Vagina (tissue), 2 donors: ENCODE results near the gene ALG12. TPM values are rescaled to one million over a fixed set of nuclear protein-coding genes. Genes with fewer than 3 reads are reported as not detected.
A peak's percentile ranks its signal among the peaks of the same experiment; 100 is the strongest.
"Not testable (repeated sequence)": the region's sequence is repeated elsewhere in the genome, so short reads cannot be mapped to it uniquely, and the experiment has no call there.

Experiments used
- DNase-seq, 2 donors: peaks; one replicate each; pipeline ENCODE4 v3.0.0-alpha.2; 2017; ENCODE audit errors: extremely low spot score in 2 of 2
- H3K27ac ChIP-seq: fragments of 200-600 bp; sonication (generic); one replicate; pipeline ENCODE4 v1.5.1; 2019
- H3K27me3 ChIP-seq: fragments of 200-600 bp; sonication (generic); one replicate; pipeline ENCODE4 v1.5.1; 2019
- H3K36me3 ChIP-seq, 2 donors: fragments of 200-600 bp; sonication (generic); one replicate each; pipeline ENCODE4 v1.5.1; 2017 to 2019
- H3K4me1 ChIP-seq: fragments of 200-600 bp; sonication (generic); one replicate; pipeline ENCODE4 v1.5.1; 2019
- H3K4me3 ChIP-seq, 2 donors: fragments of 200-600 bp; sonication (generic); 1 replicate in 1 of 2; 2 replicates in 1 of 2; pipeline ENCODE4 v1.5.1; 2016 to 2019
- H3K9me3 ChIP-seq: fragments of 200-600 bp; sonication (generic); one replicate; pipeline ENCODE4 v1.5.1; 2019
- CTCF ChIP-seq, 3 experiments: fragments of 450-650 bp in 2 of 3; fragments of 200-600 bp in 1 of 3; sonication (generic) in 1 of 3; IDR thresholded peaks; one replicate each; pipeline ENCODE4 v1.5.1; 2017 to 2019; ENCODE audit warnings: antibody characterized with exemption in 3 of 3, mild to moderate bottlenecking in 2 of 3, moderate library complexity in 2 of 3
- POLR2A ChIP-seq, 2 donors: fragments of 450-650 bp; IDR thresholded peaks; one replicate each; pipeline ENCODE4 v1.6.1; 2017; ENCODE audit warnings: antibody characterized with exemption in 2 of 2, mild to moderate bottlenecking in 2 of 2, moderate library complexity in 2 of 2
- POLR2AphosphoS5 ChIP-seq, 2 donors: sonication (generic); formaldehyde crosslinking; IDR thresholded peaks; one replicate each; pipeline ENCODE4 v1.9.0; 2017; ENCODE audit warnings: antibody characterized with exemption in 2 of 2, mild to moderate bottlenecking in 2 of 2, low read depth in 1 of 2; ENCODE audit not compliant: insufficient read depth in 1 of 2
- intact Hi-C: fragments of 100-400 bp; cut with DNase I; formaldehyde crosslinking; loops from one replicate; pipeline ENCODE4 v1.15.1; 2023
- microRNA-seq: library from miRNA; unstranded; fragments of <30 nt; microRNA quantifications from one replicate; pipeline ENCODE4, GENCODE V29; 2017; ENCODE audit warnings: borderline number of aligned reads, borderline replicate concordance
- small RNA-seq: library from RNA; depleted of rRNA; stranded (forward); fragments of <200 nt; gene quantifications from one replicate; pipeline ENCODE3, GENCODE V24; 2016
- total RNA-seq: library from RNA; depleted of rRNA; stranded (reverse); fragments of >200 nt; gene quantifications from one replicate; pipeline ENCODE4 v1.2.3, GENCODE V29; 2016

ALG12 gene
- total RNA-seq, 1 donor from 2014 or later, result 21.4 TPM

GRCh38 chr22:49852898-49853894 is 65.0 kb downstream of the ALG12 start, which contains the start of gene ZBED4:
Gene ZBED4, plus strand, starts transcription at chr22:49853844. Its CDS starts 29,819 bp downstream, at chr22:49883663.
- peaks cover 32% of the 10 kb centered on the region for H3K4me1 ChIP-seq
- peak within 1 kb of the TSS; percentile 75 to 92 for H3K4me3 ChIP-seq
- no peaks in the 10 kb centered on the region for H3K9me3 ChIP-seq
- peaks cover 9% of the 10 kb centered on the region for H3K27me3 ChIP-seq
- intact Hi-C loops, result loop anchor here (5.0 kb wide), 1 partner anchor 64 kb away; the partner anchor contains the start of genes ALG12 and CRELD2
- H3K36me3 ChIP-seq, result no peaks in the 10 kb centered on the region
- H3K27ac ChIP-seq, result peak within 1 kb of the TSS; percentile 88
- DNase-seq, result peak in 1 of 2 donors; percentile 92
- TF ChIP-seq POLR2A (IDR thresholded peaks at IDR 0.05), result peak in 1 of 2 donors; percentile 85
- peak; percentile 32 to 87 for TF ChIP-seq POLR2AphosphoS5 (IDR thresholded peaks at IDR 0.05; ENCODE audit: insufficient read depth in 1 of 2, low read depth in 1 of 2)
- TF ChIP-seq CTCF (IDR thresholded peaks at IDR 0.05), result no peak

- peaks cover 35% of the 10 kb centered on the region for H3K4me1 ChIP-seq
Measured at GRCh38 chr22:49852568-49852897, 65.7 kb downstream of the ALG12 start.

GRCh38 chr22:49850959-49851802 is 67.1 kb downstream of the ALG12 start:
- H3K27ac ChIP-seq, result no peak overlapping the region
- no peak for DNase-seq
- peaks cover 9% of the 10 kb centered on the region for H3K27me3 ChIP-seq
- no peak for TF ChIP-seq POLR2AphosphoS5 (IDR thresholded peaks at IDR 0.05; ENCODE audit: insufficient read depth in 1 of 2, low read depth in 1 of 2)
- TF ChIP-seq POLR2A (IDR thresholded peaks at IDR 0.05), result no peak
- TF ChIP-seq CTCF (IDR thresholded peaks at IDR 0.05), result no peak
- H3K4me3 ChIP-seq, result no peak overlapping the region
- H3K4me1 ChIP-seq, result peaks cover 35% of the 10 kb centered on the region
- intact Hi-C loops, result loop anchor here (5.0 kb wide), 1 partner anchor 66 kb away; the partner anchor contains the start of genes ALG12 and CRELD2
- no peaks in the 10 kb centered on the region for H3K9me3 ChIP-seq
- no peaks in the 10 kb centered on the region for H3K36me3 ChIP-seq

More at GRCh38 chr22:49852568-49852897, 65.7 kb downstream of the ALG12 start:
- DNase-seq, H3K27me3 ChIP-seq, H3K36me3 ChIP-seq, H3K9me3 ChIP-seq: not testable (repeated sequence)
- H3K4me3 ChIP-seq, result peak overlapping the region; percentile 75 to 92
- intact Hi-C loops, result loop anchor here (5.0 kb wide), 1 partner anchor 65 kb away; the partner anchor contains the start of genes ALG12 and CRELD2
- peak overlapping the region; percentile 88 for H3K27ac ChIP-seq

Small RNA genes lying within 50 kb of the gene (microRNA-seq; reads per million reads assigned to microRNA genes)
- not detected for gene MIR6821

Small RNA genes lying within 50 kb of the gene (small RNA-seq; reads per million reads assigned to genes)
- not detected for gene MIR6821

Other genes starting within 250 kb of the ALG12 start
- 35.1 TPM for gene BRD1, start 90.6 kb downstream of the ALG12 start, total RNA-seq
- gene ZBED4, start 64.6 kb downstream of the ALG12 start, total RNA-seq, result 9.1 TPM
- 34.4 TPM for gene CRELD2, start 196 bp upstream of the ALG12 start, total RNA-seq
- 97.2 TPM for gene PIM3, start 42.3 kb upstream of the ALG12 start, total RNA-seq
- gene IL17REL, start 94.3 kb upstream of the ALG12 start, total RNA-seq, result not detected
- not detected for gene TTLL8, start 139.9 kb upstream of the ALG12 start, total RNA-seq
- gene MLC1, start 167.0 kb upstream of the ALG12 start, total RNA-seq, result 29.2 TPM
- gene MOV10L1, start 171.6 kb upstream of the ALG12 start, total RNA-seq, result 0.98 TPM